ENCODE measurements around the gene ABCA3.

Gene ABCA3

GRCh38 chr16:2357331-2357730 is 16.8 kb upstream of the ABCA3 start:
- no peak for DNase-seq (ENCODE audit: low read depth in 2 of 3, low spot score in 1 of 3)

- DNase-seq (ENCODE audit: low read depth in 2 of 3, low spot score in 1 of 3) = no peak
These were observed 10.0 kb upstream of the ABCA3 start for GRCh38 chr16:2350500-2350899.

- DNase-seq (ENCODE audit: low read depth in 2 of 3, low spot score in 1 of 3) = no peak
These were observed 2.7 kb upstream of the ABCA3 start for GRCh38 chr16:2343211-2343610.

- no peak for DNase-seq (ENCODE audit: low read depth in 2 of 3, low spot score in 1 of 3)
These were observed 1.2 kb upstream of the ABCA3 start for GRCh38 chr16:2341456-2342447.

DNA sequence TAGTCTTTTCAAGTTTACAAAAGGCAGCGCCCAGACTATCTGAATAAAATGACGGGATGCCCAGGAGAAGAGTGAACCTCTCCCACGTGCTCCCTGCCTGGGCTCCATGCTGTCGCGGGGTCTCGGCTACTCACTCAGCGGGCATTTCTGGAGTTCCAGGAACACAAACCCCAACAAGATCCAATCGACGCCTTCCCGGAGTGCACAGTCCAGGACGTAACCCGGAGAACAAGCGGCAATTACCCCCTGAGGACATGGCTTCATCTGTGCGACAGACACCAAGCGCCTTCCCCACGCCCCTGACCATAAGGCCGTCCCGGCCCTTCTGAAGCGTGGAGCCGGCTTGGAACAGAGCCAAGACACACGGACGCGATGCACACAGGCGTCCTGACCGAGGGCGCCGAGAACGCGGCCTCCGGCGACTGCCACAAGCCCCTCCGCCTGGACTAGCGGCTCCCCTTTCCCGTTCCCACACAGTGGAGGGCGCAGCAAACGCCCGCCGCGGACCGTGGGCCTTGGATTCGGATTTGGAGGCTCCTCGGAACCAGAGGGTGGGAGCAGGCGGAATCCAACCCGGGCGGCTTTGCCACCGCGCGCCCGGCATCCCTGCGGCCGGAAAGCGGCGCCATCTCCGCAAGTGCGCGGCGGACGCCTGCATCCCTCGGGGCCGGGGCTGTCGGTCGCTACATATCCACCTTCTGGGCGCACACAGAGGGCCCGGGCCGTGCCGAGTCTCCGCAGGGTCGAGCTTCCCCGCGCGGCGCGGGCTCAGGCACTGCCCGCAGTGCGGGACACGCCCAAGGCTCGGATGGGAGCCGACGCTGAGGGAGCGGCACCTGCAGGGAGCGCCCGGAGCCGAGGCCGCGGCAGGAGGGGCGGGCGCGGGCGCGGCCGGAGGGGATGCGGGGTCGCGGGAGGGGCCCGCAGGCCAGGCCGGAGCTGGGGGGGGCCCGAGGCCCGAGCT is 725 bp downstream of the ABCA3 start:
- DNase-seq (ENCODE audit: low read depth in 2 of 3, low spot score in 1 of 3) = peak in 2 of 3 donors; percentile 15 to 44

DNA sequence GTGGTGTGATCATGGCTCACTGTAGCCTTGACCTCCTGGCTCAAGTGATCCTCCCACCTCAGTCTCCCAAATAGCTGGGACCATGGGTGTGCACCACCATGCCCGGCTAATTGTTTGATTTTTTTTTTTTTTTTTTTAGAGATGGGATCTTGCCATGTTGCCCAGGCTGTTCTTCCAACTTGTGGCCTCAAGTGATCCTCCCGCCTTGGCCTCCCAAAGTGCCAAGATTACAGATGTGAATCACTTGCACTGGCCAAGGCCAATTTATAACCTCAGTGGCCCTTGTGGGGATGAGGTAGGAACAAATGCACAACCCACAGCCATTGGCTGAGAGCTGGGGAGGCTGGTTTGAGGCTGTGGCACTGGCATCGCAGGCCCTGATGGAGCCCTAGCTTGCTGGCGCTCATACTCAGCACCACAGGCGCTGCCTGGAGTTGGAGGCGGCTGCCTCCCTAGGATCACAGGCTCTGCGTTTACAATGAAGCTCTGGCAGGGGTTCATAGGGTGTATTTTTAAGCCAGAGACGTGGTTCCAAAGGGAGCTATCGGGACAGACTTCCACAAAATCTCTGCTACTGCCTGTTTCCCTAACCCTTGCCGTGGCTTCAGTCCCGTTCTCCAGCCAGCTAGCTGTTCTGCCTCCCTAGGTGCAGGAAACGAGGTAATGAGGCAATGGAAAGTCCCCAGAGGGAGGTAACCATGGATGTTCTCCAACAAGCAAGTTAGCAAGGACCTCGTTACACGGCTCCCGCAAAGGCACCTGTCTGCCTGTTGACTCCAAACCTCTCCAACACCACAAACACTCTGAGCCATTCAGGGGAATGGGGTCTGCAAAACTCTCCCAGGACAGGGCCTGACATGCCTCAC is 2.9 kb downstream of the ABCA3 start:
- DNase-seq (ENCODE audit: low read depth in 2 of 3, low spot score in 1 of 3) = no peak

DNA sequence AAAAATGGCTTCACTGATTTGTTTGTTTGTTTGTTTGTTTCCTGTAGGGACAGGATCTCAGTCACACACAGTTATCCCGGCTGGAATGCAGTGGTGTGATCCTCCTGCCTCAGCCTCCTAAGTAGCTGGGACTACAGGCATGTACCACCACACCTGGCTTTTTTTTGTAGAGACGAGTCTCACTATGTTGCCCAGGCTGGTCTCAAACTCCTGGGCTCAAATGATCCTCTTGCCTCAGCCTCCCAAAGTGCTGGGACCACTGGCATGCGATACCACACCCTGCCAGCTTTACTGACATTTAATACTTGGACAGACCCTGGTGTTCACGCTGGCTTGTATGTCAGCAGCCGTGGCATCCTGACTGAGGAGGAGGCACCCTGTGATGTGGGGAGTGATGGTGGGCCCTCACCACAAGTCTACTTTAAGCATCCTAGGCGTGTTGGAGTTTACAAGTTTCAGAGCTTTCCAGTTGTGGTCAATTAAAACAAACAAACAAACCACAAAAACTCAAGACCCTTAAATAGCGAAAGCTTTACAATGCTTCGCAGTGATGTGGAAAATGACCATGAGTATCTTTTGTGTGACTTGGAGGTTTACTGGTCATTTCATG is 5.1 kb downstream of the ABCA3 start:
- DNase-seq (ENCODE audit: low read depth in 2 of 3, low spot score in 1 of 3) = no peak

GRCh38 chr16:2333772-2334379 is 6.7 kb downstream of the ABCA3 start:
- DNase-seq (ENCODE audit: low read depth in 2 of 3, low spot score in 1 of 3) = no peak

- no peak for DNase-seq (ENCODE audit: low read depth in 2 of 3, low spot score in 1 of 3)
These were observed 7.3 kb downstream of the ABCA3 start for GRCh38 chr16:2333231-2333630.

DNA sequence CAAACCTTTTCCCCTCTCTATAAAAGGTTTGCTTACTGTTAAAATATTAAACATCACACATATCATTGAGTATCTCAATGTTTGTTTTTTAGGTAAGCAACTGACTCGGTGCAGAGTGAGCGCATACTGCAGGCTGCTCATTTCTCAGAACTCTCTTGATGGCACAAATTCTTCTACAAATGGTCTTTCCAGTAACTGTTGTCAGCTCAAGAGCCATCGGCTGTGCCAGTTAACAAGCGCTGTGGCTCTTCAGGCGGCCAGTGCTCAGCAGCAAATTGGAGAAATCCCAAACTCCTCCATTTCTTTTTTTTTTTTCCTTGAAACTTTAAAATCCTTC is 8.6 kb downstream of the ABCA3 start:
- no peak for DNase-seq (ENCODE audit: low read depth in 2 of 3, low spot score in 1 of 3)

- DNase-seq (ENCODE audit: low read depth in 2 of 3, low spot score in 1 of 3) = no peak
These were observed 9.2 kb downstream of the ABCA3 start for GRCh38 chr16:2331199-2331930.

GRCh38 chr16:2329532-2329931 is 11.0 kb downstream of the ABCA3 start:
- DNase-seq (ENCODE audit: low read depth in 2 of 3, low spot score in 1 of 3) = no peak

GRCh38 chr16:2328428-2328827 is 12.1 kb downstream of the ABCA3 start:
- no peak for DNase-seq (ENCODE audit: low read depth in 2 of 3, low spot score in 1 of 3)

DNA sequence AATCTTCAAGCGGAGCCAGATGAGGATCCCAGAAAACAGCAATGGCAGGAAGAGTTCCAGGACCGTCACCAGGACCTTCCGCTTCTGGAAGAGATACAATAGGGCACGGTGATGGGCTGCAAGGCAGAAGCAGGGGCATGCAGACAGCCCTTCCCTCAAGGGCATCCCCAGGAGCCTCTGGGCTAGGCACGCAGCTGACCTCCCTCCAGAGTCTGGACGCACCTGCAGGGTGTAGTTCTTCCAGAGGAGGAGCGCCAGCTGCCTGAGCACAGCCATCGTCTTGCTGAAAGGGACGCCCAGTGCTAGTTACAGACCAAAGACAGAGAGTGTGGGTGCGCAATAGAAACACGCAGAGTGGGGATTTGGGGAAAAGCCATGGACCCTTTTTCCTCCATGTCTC is 14.3 kb downstream of the ABCA3 start:
- DNase-seq (ENCODE audit: low read depth in 2 of 3, low spot score in 1 of 3) = no peak

DNA sequence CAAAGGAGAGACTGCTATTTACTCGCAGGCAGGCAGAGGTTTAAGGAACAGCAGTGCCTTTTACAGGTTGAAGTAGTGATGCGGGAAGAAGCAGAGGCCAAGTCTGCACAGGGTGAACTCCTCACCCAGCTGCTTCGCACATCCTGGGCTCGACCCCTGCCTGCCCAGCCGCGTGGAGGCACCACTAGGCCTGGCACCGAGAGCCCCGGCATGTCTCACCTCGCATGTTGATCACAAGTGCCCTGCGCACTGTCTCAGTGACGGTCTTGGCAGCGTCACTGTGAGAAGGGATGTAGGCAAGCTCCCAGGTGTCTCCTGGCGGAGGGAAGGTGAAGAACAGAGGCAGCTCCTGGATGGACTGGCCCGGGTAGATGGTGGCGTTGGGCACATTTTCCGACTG is 14.7 kb downstream of the ABCA3 start:
- DNase-seq (ENCODE audit: low read depth in 2 of 3, low spot score in 1 of 3) = no peak

GRCh38 chr16:2325181-2325580 is 15.3 kb downstream of the ABCA3 start:
- no peak for DNase-seq (ENCODE audit: low read depth in 2 of 3, low spot score in 1 of 3)

- no peak for DNase-seq (ENCODE audit: low read depth in 2 of 3, low spot score in 1 of 3)
These were observed 16.1 kb downstream of the ABCA3 start for GRCh38 chr16:2324296-2324859.

- no peak for DNase-seq (ENCODE audit: low read depth in 2 of 3, low spot score in 1 of 3)
These were observed 16.8 kb downstream of the ABCA3 start for GRCh38 chr16:2323701-2324100.

DNA sequence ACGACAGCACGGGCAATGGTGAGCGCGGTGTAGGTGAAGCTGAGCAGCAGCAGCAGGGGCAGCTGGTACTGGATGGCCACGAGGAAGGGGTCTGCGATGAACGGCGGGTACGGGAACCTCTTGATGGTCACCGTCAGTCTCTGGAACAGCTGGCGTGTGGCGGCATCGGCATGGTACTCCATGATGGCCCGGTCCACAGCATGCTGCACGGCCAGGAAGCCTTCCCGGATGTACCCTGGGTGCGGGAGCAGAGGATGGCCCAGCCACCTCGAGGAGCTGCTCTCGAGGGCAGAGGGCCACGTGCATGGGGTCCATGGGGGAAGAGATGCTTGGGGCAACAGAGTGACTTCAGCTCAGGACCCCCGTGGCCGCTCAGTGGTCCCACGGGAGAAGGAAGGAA is 20.9 kb downstream of the ABCA3 start:
- no peak for DNase-seq (ENCODE audit: low read depth in 2 of 3, low spot score in 1 of 3)

Data from stimulated activated CD4-positive, alpha-beta T cell treated with anti-CD3 and anti-CD28 coated beads, Interleukin-12 subunit alpha, Interleukin-12 subunit beta, amount 100 ng/mL, for 48 hours (primary cell).